Ascending aorta (tissue), 2 donors: ENCODE data around the gene ATOH1. TPM values are rescaled to one million over a fixed set of nuclear protein-coding genes. Genes with fewer than 3 reads are reported as not detected.

Experiments used
- DNase-seq, 2 donors: peaks; one replicate each; pipeline ENCODE4 v3.0.0-alpha.2; 2019; ENCODE audit warnings: low spot score in 2 of 2
- H3K27ac ChIP-seq, 2 donors: fragments of 200-600 bp; sonication (generic); one replicate each; pipeline ENCODE4 v1.5.1; 2016 to 2017; ENCODE audit warnings: mild to moderate bottlenecking in 1 of 2
- H3K27me3 ChIP-seq: fragments of 200-600 bp; sonication (generic); one replicate; pipeline ENCODE4 v1.5.1; 2017
- H3K36me3 ChIP-seq, 2 donors: fragments of 200-600 bp; sonication (generic); one replicate each; pipeline ENCODE4 v1.5.1; 2016
- H3K4me1 ChIP-seq, 2 donors: fragments of 200-600 bp; sonication (generic); one replicate each; pipeline ENCODE4 v1.5.1; 2016 to 2017; ENCODE audit warnings: mild to moderate bottlenecking in 1 of 2
- H3K4me3 ChIP-seq, 2 donors: fragments of 200-600 bp; sonication (generic); one replicate each; pipeline ENCODE4 v1.5.1; 2016 to 2017; ENCODE audit warnings: mild to moderate bottlenecking in 1 of 2
- H3K9me3 ChIP-seq, 2 donors: fragments of 200-600 bp; sonication (generic); one replicate each; pipeline ENCODE4 v1.5.1; 2016
- CTCF ChIP-seq, 3 experiments: fragments of 200-600 bp in 2 of 3; fragments of 450-650 bp in 1 of 3; sonication (generic) in 2 of 3; IDR thresholded peaks; one replicate each; pipeline ENCODE4 v1.5.1; 2016 to 2019; ENCODE audit warnings: antibody characterized with exemption in 3 of 3, mild to moderate bottlenecking in 1 of 3, moderate library complexity in 1 of 3
- intact Hi-C: fragments of 100-400 bp; cut with DNase I; formaldehyde crosslinking; loops from one replicate; pipeline ENCODE4 v1.15.1; 2023
- total RNA-seq: library from RNA; depleted of rRNA; stranded (reverse); fragments of >200 nt; gene quantifications from one replicate; pipeline ENCODE4 v1.1.0, GENCODE V29; 2016

The ATOH1 gene
- total RNA-seq, 1 donor from 2014 or later = not detected

GRCh38 chr4:93828995-93829819 lies 654 bp downstream of the ATOH1 start:
- H3K36me3 ChIP-seq = no peaks in the 10 kb centered on the region
- H3K4me1 ChIP-seq = peaks cover 0 to 11% of the 10 kb centered on the region in 2 donors
- peak overlapping the region; percentile 54 to 59 for H3K4me3 ChIP-seq
- H3K27ac ChIP-seq = no peak overlapping the region
- H3K9me3 ChIP-seq = no peaks in the 10 kb centered on the region
- no peak for DNase-seq
- no peak for TF ChIP-seq CTCF (IDR thresholded peaks at IDR 0.05)
- intact Hi-C loops = no loop called here
- H3K27me3 ChIP-seq = peaks cover 26% of the 10 kb centered on the region

- Histone ChIP-seq H3K36me3 (no peaks in the 10 kb centered on the region), H3K4me1 (peaks cover 0 to 11% of the 10 kb centered on the region in 2 donors), H3K9me3 (no peaks in the 10 kb centered on the region), H3K27me3 (peaks cover 26% of the 10 kb centered on the region), H3K27ac (no peak overlapping the region), H3K4me3 (peak overlapping the region; percentile 54 to 59)
- TF ChIP-seq CTCF (IDR thresholded peaks at IDR 0.05) = no peak
- intact Hi-C loops = no loop called here
- no peak for DNase-seq
Observed at GRCh38 chr4:93829820-93830687, 1.5 kb downstream of the ATOH1 start.

DNA sequence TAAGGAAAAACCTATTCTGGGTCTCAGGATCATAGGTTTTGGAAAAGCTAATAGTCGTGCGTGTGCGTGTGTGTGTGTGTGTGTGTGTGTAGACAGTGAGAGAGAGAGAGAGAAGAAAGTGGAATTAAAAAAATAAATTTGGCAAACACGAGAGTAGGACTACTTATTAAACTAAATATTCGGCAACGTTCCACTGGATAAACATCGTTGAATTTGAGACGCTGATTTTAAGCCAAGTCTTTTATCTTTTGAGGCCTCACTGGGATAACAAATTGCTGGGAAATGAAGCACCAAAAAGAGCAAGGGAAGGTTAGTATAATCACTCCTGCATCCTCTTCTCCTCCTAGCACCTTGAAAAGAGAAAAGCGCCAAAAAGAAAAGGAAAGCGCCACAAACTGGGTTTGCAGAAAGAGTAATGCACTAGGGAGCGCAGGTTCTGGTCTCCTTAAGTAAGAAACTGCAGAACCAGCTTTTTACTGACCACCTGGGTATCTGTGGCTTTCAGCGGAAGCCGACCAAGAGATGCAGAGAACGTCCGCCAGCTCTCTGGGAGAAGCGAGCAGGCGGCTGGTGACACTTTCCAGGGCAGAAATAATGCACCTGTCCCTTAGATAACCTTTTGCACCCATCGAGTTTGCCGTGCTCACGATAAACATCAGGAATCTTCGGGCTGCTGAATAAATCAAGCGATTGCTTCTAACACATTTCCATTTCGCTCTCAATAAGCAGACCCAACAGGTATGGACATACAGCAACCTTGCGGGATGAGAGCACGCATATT lies 3.4 kb downstream of the ATOH1 start:
- no peaks in the 10 kb centered on the region for H3K36me3 ChIP-seq
- H3K9me3 ChIP-seq = no peaks in the 10 kb centered on the region
- intact Hi-C loops = no loop called here
- DNase-seq = no peak
- H3K27me3 ChIP-seq = peaks cover 26% of the 10 kb centered on the region
- H3K4me3 ChIP-seq = no peak overlapping the region
- no peak overlapping the region for H3K27ac ChIP-seq
- peaks cover 0 to 11% of the 10 kb centered on the region in 2 donors for H3K4me1 ChIP-seq
- TF ChIP-seq CTCF (IDR thresholded peaks at IDR 0.05) = no peak

DNA sequence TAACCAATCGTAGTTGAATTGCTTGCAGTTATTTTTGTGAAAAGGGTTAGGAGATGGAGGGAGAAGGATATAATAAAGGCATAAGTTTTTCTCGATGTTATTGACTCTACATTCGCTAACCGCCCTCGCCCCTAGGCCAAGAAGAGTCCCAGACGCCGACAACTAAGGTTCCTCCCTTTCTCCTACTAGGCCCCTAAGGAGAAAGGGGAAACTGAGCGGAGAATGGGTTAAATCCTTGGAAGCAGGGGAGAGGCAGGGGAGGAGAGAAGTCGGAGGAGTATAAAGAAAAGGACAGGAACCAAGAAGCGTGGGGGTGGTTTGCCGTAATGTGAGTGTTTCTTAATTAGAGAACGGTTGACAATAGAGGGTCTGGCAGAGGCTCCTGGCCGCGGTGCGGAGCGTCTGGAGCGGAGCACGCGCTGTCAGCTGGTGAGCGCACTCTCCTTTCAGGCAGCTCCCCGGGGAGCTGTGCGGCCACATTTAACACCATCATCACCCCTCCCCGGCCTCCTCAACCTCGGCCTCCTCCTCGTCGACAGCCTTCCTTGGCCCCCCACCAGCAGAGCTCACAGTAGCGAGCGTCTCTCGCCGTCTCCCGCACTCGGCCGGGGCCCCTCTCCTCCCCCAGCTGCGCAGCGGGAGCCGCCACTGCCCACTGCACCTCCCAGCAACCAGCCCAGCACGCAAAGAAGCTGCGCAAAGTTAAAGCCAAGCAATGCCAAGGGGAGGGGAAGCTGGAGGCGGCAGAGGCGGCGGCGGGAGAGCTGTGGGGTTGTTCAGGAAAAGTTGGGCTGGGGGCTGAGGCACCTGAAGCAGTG lies 5.9 kb downstream of the ATOH1 start:
- DNase-seq = no peak
- no peak overlapping the region for H3K4me3 ChIP-seq
- peaks cover 12% of the 10 kb centered on the region for H3K27me3 ChIP-seq
- TF ChIP-seq CTCF (IDR thresholded peaks at IDR 0.05) = no peak
- intact Hi-C loops = no loop called here
- H3K36me3 ChIP-seq = no peaks in the 10 kb centered on the region
- H3K27ac ChIP-seq = no peak overlapping the region
- H3K9me3 ChIP-seq = no peaks in the 10 kb centered on the region
- no peaks in the 10 kb centered on the region for H3K4me1 ChIP-seq

DNA sequence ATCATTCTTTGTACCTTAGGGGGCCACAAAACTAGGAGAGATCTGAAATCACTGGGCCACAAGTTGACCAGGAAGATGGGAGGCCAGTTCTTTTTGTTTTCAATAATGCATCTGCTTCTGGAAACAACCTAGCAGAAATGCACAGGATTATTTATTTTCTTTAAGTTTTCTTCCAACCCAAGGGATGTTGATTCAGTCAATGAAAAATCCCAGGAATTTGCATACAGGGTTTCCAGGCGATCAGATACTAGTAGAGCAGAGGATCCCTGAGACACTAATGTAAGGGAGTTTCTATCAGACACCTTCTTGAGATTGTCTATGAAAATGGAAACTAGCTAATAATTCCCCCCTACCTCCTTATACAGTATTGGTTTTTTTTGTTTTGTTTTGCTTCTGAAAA lies 7.4 kb downstream of the ATOH1 start:
- intact Hi-C loops = no loop called here
- H3K27ac ChIP-seq = no peak overlapping the region
- no peak for TF ChIP-seq CTCF (IDR thresholded peaks at IDR 0.05)
- no peak overlapping the region for H3K4me3 ChIP-seq
- H3K36me3 ChIP-seq = no peaks in the 10 kb centered on the region
- no peaks in the 10 kb centered on the region for H3K4me1 ChIP-seq
- no peak for DNase-seq
- H3K27me3 ChIP-seq = peaks cover 5% of the 10 kb centered on the region
- H3K9me3 ChIP-seq = no peaks in the 10 kb centered on the region
